GM06990 (cell line): ENCODE results near the gene PROCA1.

Experiments
- DNase-seq: peaks from one replicate; pipeline ENCODE4 v3.0.0-alpha.2; 2011; ENCODE audit not compliant: insufficient read length; ENCODE audit errors: extremely low read depth
- H3K27me3 ChIP-seq: replicated peaks from 2 replicates; pipeline ENCODE4 v1.6.0; 2011; ENCODE audit warnings: low read length; ENCODE audit not compliant: control insufficient read depth, insufficient read depth
- H3K36me3 ChIP-seq: 2 replicates; pipeline ENCODE4 v1.5.1; 2011; ENCODE audit warnings: low read length; ENCODE audit not compliant: control insufficient read depth, insufficient read depth
- H3K4me3 ChIP-seq: replicated peaks from 2 replicates; pipeline ENCODE4 v1.5.1; 2011; ENCODE audit warnings: low read depth, mild to moderate bottlenecking, control low read depth, low read length
- TF ChIP-seq, protein P1 (sequence below): IDR thresholded peaks from 2 replicates; pipeline ENCODE4 v1.5.1; 2011; ENCODE audit warnings: low read length, control low read depth, mild to moderate bottlenecking, inconsistent platforms; ENCODE audit not compliant: insufficient read depth, poor library complexity, severe bottlenecking

Gene PROCA1

DNA sequence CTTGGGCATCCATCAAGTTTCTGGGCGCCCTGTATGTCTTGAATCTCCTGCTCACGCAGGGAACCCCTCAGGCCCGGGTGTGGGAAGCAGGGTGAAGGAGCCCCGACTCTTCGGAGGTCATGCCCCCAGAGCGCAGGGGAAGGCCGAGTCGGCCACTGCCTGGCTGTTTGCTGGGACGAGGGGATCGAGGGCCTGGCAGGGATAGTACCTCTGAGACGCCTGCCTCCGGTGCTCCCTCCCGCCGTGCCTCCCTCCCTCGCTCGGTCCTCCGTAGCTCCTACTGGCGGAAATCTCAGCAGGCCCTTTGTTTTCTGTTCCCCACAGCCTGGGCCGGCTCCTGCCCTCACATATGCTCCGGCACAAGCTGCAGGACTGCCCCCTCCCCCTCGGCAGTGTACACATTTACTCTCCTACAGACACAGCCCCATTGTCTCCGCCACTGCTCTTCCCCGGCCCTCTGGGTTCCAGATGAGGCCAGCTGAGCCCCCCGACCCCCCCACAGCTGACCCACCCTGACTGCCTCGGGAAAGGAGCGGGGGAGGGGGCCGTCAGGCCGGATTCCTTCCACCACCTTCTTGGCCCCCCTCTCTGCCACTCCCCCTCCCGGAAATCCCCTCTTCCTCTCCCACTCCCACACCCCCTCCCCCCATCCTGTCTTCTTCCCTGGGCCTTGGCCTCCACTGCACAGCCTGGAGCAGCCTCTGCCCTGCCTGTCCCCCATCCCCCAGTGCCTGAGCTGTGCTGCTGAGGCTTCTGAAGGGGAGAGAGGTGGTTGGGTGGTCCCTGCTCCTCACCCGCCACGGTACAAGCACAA, 33.5 kb upstream of the PROCA1 start:
- peak overlapping the region; percentile 72 for H3K4me3 ChIP-seq
- H3K27me3 ChIP-seq, result no peaks in the 10 kb centered on the region
- peak; percentile 55 for DNase-seq
- TF ChIP-seq, protein P1, sequence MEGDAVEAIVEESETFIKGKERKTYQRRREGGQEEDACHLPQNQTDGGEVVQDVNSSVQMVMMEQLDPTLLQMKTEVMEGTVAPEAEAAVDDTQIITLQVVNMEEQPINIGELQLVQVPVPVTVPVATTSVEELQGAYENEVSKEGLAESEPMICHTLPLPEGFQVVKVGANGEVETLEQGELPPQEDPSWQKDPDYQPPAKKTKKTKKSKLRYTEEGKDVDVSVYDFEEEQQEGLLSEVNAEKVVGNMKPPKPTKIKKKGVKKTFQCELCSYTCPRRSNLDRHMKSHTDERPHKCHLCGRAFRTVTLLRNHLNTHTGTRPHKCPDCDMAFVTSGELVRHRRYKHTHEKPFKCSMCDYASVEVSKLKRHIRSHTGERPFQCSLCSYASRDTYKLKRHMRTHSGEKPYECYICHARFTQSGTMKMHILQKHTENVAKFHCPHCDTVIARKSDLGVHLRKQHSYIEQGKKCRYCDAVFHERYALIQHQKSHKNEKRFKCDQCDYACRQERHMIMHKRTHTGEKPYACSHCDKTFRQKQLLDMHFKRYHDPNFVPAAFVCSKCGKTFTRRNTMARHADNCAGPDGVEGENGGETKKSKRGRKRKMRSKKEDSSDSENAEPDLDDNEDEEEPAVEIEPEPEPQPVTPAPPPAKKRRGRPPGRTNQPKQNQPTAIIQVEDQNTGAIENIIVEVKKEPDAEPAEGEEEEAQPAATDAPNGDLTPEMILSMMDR, result no peak
- H3K36me3 ChIP-seq, result peaks cover 40% of the 10 kb centered on the region

DNA sequence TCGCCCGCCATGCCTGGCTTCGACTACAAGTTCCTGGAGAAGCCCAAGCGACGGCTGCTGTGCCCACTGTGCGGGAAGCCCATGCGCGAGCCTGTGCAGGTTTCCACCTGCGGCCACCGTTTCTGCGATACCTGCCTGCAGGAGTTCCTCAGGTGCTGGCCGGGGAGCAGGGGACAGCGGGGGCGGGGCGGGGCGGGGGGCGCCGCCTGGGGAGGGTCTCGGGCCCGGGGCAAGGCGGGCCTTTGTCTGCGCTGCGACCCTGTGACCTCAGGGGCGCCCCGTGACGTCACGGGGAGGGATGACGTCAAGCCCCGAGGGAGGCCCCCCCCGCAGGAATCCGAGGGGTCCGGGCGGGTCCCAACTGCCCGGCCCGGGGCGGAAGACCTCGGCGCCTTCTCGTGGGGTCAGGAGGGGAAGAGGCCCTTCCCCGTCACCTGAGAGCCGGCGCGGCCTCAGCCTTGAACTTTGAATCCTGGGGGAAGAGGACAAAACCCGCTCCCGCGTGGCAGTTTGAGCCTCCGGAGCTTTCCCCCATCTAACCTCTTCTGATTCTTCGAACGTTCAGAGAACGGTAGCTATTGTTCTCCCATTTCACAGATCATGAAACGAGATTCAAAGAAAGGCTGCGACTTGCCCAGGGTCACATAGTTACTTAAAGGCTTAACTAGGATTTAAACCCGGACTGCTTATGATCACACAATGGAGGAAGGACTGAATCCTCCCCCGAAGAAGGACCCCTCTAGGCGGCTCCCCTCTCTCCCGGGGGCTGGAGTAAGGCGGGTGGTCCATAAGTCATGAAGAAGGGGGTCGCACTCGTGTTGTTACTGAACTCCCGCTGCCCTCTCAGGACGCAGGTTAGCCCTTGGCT, 32.6 kb upstream of the PROCA1 start:
- peak; percentile 77 for DNase-seq

DNA sequence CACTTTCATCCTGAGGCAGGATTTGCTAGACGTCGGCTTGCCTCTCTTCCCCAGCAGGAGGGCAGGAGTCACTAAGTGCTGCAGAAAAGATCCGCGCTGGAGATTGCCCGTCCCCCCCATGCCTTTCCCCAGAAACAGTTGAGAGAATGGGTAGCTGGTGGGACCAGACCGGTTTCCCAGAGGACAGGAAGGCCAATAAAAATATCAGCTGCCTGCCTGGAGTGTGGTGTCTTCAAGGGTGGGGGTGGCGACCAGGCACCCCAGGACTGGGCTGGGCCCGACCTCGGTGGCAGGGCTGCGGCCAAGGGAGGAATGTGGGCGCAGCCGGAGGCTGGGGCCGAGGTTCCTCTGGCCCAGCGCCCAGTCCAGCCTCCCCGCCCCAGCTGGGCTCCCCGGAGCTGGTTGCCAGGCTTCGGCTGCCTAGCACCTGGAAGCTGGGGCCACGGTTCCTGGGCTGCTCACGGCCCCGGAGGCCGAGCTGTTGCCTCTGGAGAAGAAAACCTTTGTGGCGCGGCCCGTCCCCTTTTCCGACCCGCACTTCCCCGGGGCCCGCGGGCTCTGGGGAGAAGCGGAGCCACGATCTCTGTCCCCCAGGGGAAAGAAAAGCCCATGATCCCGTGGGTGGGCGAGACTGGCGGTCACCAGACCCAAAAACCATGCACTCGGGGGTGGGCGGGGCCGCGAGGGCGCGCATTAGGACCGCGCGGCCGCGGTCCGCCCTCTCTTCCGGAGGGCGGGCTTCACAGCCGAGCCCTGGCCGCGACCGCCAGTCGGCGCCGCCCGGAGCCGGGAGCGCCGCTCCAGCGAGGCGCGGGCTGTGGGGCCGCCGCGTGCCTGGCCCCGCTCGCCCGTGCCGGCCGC, 31.8 kb upstream of the PROCA1 start, which contains the start of gene TRAF4:
TSS of gene TRAF4 (plus strand) at position 769 of the 861 bp plus-strand sequence. CDS start 102 bp downstream, outside the sequence.
- H3K27me3 ChIP-seq, result no peaks in the 10 kb centered on the region
- H3K4me3 ChIP-seq, result peak within 1 kb of the TSS; percentile 72
- peak; percentile 91 for DNase-seq
- TF ChIP-seq, protein P1, result no peak
- H3K36me3 ChIP-seq, result peaks cover 30% of the 10 kb centered on the region

More for the DNA sequence above, 32.6 kb upstream of the PROCA1 start:
- TF ChIP-seq, protein P1, result no peak
- H3K36me3 ChIP-seq, result peaks cover 38% of the 10 kb centered on the region
- peak overlapping the region; percentile 72 for H3K4me3 ChIP-seq
- no peaks in the 10 kb centered on the region for H3K27me3 ChIP-seq

DNA sequence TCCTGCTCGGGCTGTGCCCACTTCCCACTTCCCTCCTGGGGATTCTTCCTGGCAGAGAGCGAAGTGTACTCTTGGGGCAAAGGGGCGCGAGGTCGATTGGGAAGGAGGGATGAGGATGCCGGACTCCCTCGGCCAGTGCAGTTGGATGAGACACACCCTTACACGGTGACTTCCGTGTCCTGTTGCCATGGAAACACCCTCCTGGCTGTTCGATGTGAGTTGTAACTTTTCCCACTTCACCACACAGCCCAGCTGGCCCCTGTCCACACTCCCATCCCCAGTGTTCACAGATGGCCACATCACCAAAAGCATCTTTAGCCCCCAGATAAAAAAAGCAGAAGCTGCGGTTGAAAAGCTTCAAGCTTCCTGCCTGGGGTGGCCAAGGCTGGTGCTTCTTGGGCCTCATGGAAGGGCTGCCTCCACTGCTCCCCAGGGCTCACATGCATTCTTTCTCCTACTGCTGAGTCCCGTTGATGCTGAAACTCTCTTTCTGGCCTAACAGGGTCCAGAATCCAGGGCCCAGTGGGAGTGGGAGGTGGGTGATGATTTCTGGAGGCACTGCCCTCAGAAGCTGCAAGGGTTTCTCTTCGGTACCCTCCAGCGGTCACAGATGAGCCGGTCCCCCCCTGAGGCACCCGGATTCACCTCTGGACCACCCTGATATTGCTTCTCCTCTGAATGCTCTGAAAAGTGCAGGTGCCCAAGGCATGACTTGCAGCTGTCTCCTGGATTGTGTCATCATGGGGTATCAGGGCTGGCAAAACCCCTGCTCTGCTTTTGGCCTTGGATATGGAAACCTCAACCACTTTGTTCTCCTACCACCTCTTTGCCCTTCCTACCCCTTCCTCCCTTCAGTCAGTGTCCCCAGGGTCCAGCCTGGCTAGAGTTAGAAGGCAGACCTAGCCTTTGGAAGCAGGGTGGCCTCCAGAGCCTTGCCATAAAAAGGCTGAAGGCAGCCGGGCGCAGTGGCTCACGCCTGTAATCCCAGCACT, 30.0 kb upstream of the PROCA1 start:
- Histone ChIP-seq H3K27me3 (no peaks in the 10 kb centered on the region), H3K36me3 (peaks cover 12% of the 10 kb centered on the region), H3K4me3 (no peak overlapping the region)
- TF ChIP-seq, protein P1, result no peak
- DNase-seq, result peak; percentile 71
